HepG2 (cell line): ENCODE measurements around the gene TBC1D5. TPM values are rescaled to one million over a fixed set of nuclear protein-coding genes. Genes with fewer than 3 reads are reported as not detected.

Experiments used
- ATAC-seq: fragments of 200-7000 bp; cut with Tn5 transposase; 3 replicates; pipeline ENCODE4 v1.9.1; 2020; ENCODE audit warnings: mild to moderate bottlenecking, moderate library complexity
- BruUV-seq: library from RNA; stranded (reverse); fragments of 400-500 nt; replicated peaks from 2 replicates; lab custom pipeline; 2021; lab: Mats Ljungman, UMichigan
- CTCF ChIA-PET: fragments of 300-600 bp; formaldehyde crosslinking; extraction: SDS; loops from one replicate; lab custom pipeline; 2021; ENCODE audit warnings: low total read pairs, inconsistent platforms, low intra/inter-chr PET ratio; lab: Yijun Ruan, JAX
- POLR2A ChIA-PET: fragments of 350-600 bp; sonication (Branson Sonifier 250); formaldehyde crosslinking; loops from one replicate; lab custom pipeline; 2020; ENCODE audit warnings: antibody characterized with exemption, inconsistent platforms; lab: Yijun Ruan, JAX
- DNase-seq: peaks from one replicate; pipeline ENCODE4 v3.0.0-alpha.2; 2015; ENCODE audit warnings: low spot score
- FAIRE-seq: peaks from 3 replicates; lab custom pipeline; 2011; peaks lifted over from hg19 to GRCh38; lab: Jason Lieb, UNC
- H2AFZ ChIP-seq: one replicate; pipeline ENCODE4 v1.6.1; 2011; ENCODE audit warnings: low read length, inconsistent platforms
- H3K27ac ChIP-seq: fragments of 300-600 bp; 3 replicates; pipeline ENCODE4 v1.8.0; 2011; ENCODE audit warnings: mixed run types, mild to moderate bottlenecking, mixed read lengths, low read length, inconsistent platforms; ENCODE audit not compliant: insufficient read depth; ENCODE audit errors: extremely low read length
- H3K27me3 ChIP-seq, 2 experiments: fragments of 200-600 bp in 1 of 2; 2 replicates in 1 of 2; 3 replicates in 1 of 2; pipeline versions ENCODE4 v1.6.0 to v1.8.0; 2011; ENCODE audit warnings: low read length in 2 of 2, mild to moderate bottlenecking in 2 of 2, moderate library complexity in 2 of 2, inconsistent platforms in 1 of 2; ENCODE audit not compliant: insufficient read depth in 2 of 2, control insufficient read depth in 1 of 2
- H3K36me3 ChIP-seq, 2 experiments: fragments of 200-600 bp in 1 of 2; replicated peaks in 1 of 2; 2 replicates in 1 of 2; 3 replicates in 1 of 2; pipeline versions ENCODE4 v1.5.1 to v1.8.0; 2011; ENCODE audit warnings: low read length in 2 of 2, inconsistent platforms in 1 of 2; ENCODE audit not compliant: insufficient read depth in 2 of 2, control insufficient read depth in 1 of 2
- H3K4me1 ChIP-seq: 2 replicates; pipeline ENCODE4 v1.5.1; 2012; ENCODE audit warnings: low read length, inconsistent platforms; ENCODE audit not compliant: insufficient read depth
- H3K4me2 ChIP-seq: 2 replicates; pipeline ENCODE4 v1.6.0; 2011; ENCODE audit warnings: low read depth, low read length, inconsistent platforms
- H3K4me3 ChIP-seq, 3 experiments: fragments of 200-600 bp in 1 of 3; sonication (generic), shearing (Covaris generic) in 1 of 3; replicated peaks in 1 of 3; 2 replicates each; pipeline ENCODE4 v1.5.1; 2011 to 2016; ENCODE audit warnings: low read length in 3 of 3, inconsistent platforms in 2 of 3, low read depth in 2 of 3, mild to moderate bottlenecking in 2 of 3, control low read depth in 1 of 3, mixed read lengths in 1 of 3; ENCODE audit not compliant: insufficient read depth in 1 of 3
- H3K79me2 ChIP-seq: one replicate; pipeline ENCODE4 v1.6.1; 2011; ENCODE audit warnings: low read length, inconsistent platforms; ENCODE audit not compliant: insufficient read depth
- H3K9ac ChIP-seq: 2 replicates; pipeline ENCODE4 v1.6.0; 2011; ENCODE audit warnings: mild to moderate bottlenecking, low read depth, low read length, inconsistent platforms; ENCODE audit not compliant: insufficient read depth
- H3K9me3 ChIP-seq: 2 replicates; pipeline ENCODE4 v1.5.1; 2012; ENCODE audit warnings: mild to moderate bottlenecking, low read length
- H4K20me1 ChIP-seq: 2 replicates; pipeline ENCODE4 v1.6.0; 2011; ENCODE audit warnings: inconsistent platforms, mild to moderate bottlenecking, low read length, moderate library complexity; ENCODE audit not compliant: insufficient read depth
- GABPA ChIP-seq, 2 experiments: IDR thresholded peaks; 2 replicates each; pipeline ENCODE4 v1.6.1; 2011 to 2016; ENCODE audit warnings: low read depth in 2 of 2, low read length in 1 of 2, missing biosample characterization in 1 of 2, missing genetic modification characterization in 1 of 2
- HNRNPLL ChIP-seq: fragments of 200-400 bp; formaldehyde crosslinking; IDR thresholded peaks from 2 replicates; pipeline ENCODE4 v1.6.1; 2017; ENCODE audit warnings: mild to moderate bottlenecking, low read depth, low read length; ENCODE audit not compliant: poor library complexity, severe bottlenecking
- NR1H2 ChIP-seq: sonication (generic); formaldehyde crosslinking; IDR thresholded peaks from 2 replicates; pipeline ENCODE4 v1.8.1; 2022; ENCODE audit warnings: low read depth, missing genetic modification reagents, borderline replicate concordance
- RARG ChIP-seq: sonication (generic); formaldehyde crosslinking; IDR thresholded peaks from 2 replicates; pipeline ENCODE4 v1.4.0; 2020; ENCODE audit warnings: low read depth, mild to moderate bottlenecking, missing genetic modification reagents
- SMAD9 ChIP-seq: sonication (generic); formaldehyde crosslinking; IDR thresholded peaks from 2 replicates; pipeline ENCODE4 v1.5.1; 2020; ENCODE audit warnings: mild to moderate bottlenecking, missing genetic modification reagents
- THYN1 ChIP-seq: sonication (generic); formaldehyde crosslinking; IDR thresholded peaks from 2 replicates; pipeline ENCODE4 v1.8.1; 2023; ENCODE audit warnings: low read depth, mild to moderate bottlenecking, moderate library complexity, missing genetic modification reagents, borderline replicate concordance
- ZNF264 ChIP-seq: sonication (generic); formaldehyde crosslinking; IDR thresholded peaks from 2 replicates; pipeline ENCODE4 v1.4.0; 2020; ENCODE audit warnings: missing genetic modification reagents
- ZNF331 ChIP-seq: sonication (generic); formaldehyde crosslinking; IDR thresholded peaks from 2 replicates; pipeline ENCODE4 v1.4.0; 2020; ENCODE audit warnings: missing genetic modification reagents
- ZNF616 ChIP-seq: sonication (generic); formaldehyde crosslinking; IDR thresholded peaks from 2 replicates; pipeline ENCODE4 v1.5.0; 2020; ENCODE audit warnings: low read depth, mild to moderate bottlenecking, missing genetic modification reagents
- WGBS: methylation state at CpG from one replicate; pipeline ENCODE4 v1.1.6; 2017; ENCODE audit warnings: low lambda C conversion rate; 5-methylcytosine and 5-hydroxymethylcytosine counted together
- in situ Hi-C: cut with HindIII; loops from 2 replicates; pipeline ENCODE4 v1.10.0; 2017; ENCODE audit warnings: low pct_unique_long_range_greater_than_20kb; ENCODE audit not compliant: extremely low pct_ligation_motif_present
- intact Hi-C: fragments of 100-400 bp; cut with micrococcal nuclease; formaldehyde crosslinking; loops from one replicate; pipeline ENCODE4 v1.10.0; 2022; ENCODE audit not compliant: unreplicated experiment
- polyA plus RNA-seq, 8 experiments: library from polyadenylated mRNA; depleted of rRNA in 3 of 8; stranded (reverse) in 7 of 8; unstranded in 1 of 8; fragments of >200 nt; fragmentation: Illumina TruSeq in 4 of 8; extraction: Trizol in 4 of 8; gene quantifications; 2 replicates each; pipeline versions ENCODE4 v1.2.1 to v1.2.3, GENCODE V29; 2011 to 2016; ENCODE audit warnings: low read depth in 4 of 8, missing spikeins in 1 of 8, mixed read lengths in 1 of 8; ENCODE audit not compliant: insufficient read depth in 1 of 8
- total RNA-seq, 5 experiments: library from RNA; depleted of rRNA; stranded (reverse); fragments of >200 nt; fragmentation: Illumina TruSeq; extraction: Trizol; gene quantifications; 2 replicates each; pipeline ENCODE4 v1.2.3, GENCODE V29; 2016; ENCODE audit warnings: low read depth in 1 of 5
- TF ChIP-seq, protein P1 (sequence below): sonication (generic); formaldehyde crosslinking; IDR thresholded peaks from 2 replicates; pipeline ENCODE4 v1.4.0; 2020; ENCODE audit warnings: mild to moderate bottlenecking, missing genetic modification reagents
- TF ChIP-seq, protein P2 (sequence below): sonication (generic); formaldehyde crosslinking; IDR thresholded peaks from 2 replicates; pipeline ENCODE4 v1.4.0; 2020; ENCODE audit warnings: missing genetic modification reagents
- TF ChIP-seq, protein P3 (sequence below): fragments of 450-650 bp; IDR thresholded peaks from 2 replicates; pipeline ENCODE4 v1.6.1; 2016
- TF ChIP-seq, protein P4 (sequence below): sonication (generic); formaldehyde crosslinking; IDR thresholded peaks from 2 replicates; pipeline ENCODE4 v1.4.0; 2020; ENCODE audit warnings: missing genetic modification reagents

The TBC1D5 gene
- total and polyA plus RNA-seq, 2 of the 13 experiments (the other 11 are each of a cell fraction or from before 2014, with no cell fraction given), result 19.2 to 33.3 TPM

DNA sequence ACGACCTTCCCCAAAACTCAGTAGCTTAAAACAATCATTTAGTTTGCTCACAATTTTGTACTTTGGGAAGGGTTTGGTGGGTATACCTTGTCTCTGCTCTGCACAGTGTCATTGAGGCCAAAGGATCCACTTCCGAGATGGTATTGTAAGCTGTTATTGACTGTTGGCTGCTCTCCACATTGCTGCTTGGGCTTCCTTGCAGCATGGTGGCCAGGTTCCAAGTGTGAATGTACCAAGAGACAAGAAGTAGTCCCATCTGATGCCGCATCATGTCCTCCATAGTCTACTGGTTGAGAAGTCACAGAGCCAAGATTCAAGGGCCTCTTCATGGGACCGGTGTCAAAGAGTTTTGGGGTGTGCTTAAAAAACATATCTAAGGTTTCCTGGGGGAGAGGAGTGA lies 589.2 kb downstream of the TBC1D5 start:
- BruUV-seq, result no TSS peak
- Histone ChIP-seq H3K9me3 (no peaks in the 10 kb centered on the region; the same call in 1 of the 2 replicates), H3K4me3 (no peak overlapping the region), H3K79me2 (no peaks in the 10 kb centered on the region), H3K36me3 (no peaks in the 10 kb centered on the region; a peak in 1 of 5 replicates), H3K27me3 (no peaks in the 10 kb centered on the region), H3K4me1 (no peaks in the 10 kb centered on the region), H3K27ac (no peak overlapping the region), H3K9ac (no peak overlapping the region), H3K4me2 (no peak overlapping the region), H2AFZ (no peak overlapping the region), H4K20me1 (no peaks in the 10 kb centered on the region)
- WGBS, result 78% methylated on average over 4 of the region's 4 CpGs
- POLR2A ChIA-PET, result no interaction called here
- DNase-seq, result no peak
- in situ Hi-C loops (no loop called here), intact Hi-C loops (no loop called here)
- FAIRE-seq, result no peak
- CTCF ChIA-PET, result no interaction called here
- ATAC-seq, result no peak
- TF ChIP-seq, protein P1, sequence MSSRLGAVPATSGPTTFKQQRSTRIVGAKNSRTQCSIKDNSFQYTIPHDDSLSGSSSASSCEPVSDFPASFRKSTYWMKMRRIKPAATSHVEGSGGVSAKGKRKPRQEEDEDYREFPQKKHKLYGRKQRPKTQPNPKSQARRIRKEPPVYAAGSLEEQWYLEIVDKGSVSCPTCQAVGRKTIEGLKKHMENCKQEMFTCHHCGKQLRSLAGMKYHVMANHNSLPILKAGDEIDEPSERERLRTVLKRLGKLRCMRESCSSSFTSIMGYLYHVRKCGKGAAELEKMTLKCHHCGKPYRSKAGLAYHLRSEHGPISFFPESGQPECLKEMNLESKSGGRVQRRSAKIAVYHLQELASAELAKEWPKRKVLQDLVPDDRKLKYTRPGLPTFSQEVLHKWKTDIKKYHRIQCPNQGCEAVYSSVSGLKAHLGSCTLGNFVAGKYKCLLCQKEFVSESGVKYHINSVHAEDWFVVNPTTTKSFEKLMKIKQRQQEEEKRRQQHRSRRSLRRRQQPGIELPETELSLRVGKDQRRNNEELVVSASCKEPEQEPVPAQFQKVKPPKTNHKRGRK (CRISPR knock-in tag), result no peak
- TF ChIP-seq NR1H2 (CRISPR knock-in tag) (no peak), RARG (CRISPR knock-in tag) (no peak), ZNF264 (CRISPR knock-in tag) (no peak), GABPA (IDR thresholded peaks at IDR 0.05; ENCODE audit: low read depth, low read length) (no peak), GABPA (CRISPR knock-in tag; IDR thresholded peaks at IDR 0.05; ENCODE audit: low read depth) (no peak), HNRNPLL (no peak), ZNF616 (CRISPR knock-in tag) (no peak), ZNF331 (CRISPR knock-in tag) (no peak), SMAD9 (CRISPR knock-in tag) (no peak), THYN1 (CRISPR knock-in tag) (no peak)
- TF ChIP-seq, protein P2, sequence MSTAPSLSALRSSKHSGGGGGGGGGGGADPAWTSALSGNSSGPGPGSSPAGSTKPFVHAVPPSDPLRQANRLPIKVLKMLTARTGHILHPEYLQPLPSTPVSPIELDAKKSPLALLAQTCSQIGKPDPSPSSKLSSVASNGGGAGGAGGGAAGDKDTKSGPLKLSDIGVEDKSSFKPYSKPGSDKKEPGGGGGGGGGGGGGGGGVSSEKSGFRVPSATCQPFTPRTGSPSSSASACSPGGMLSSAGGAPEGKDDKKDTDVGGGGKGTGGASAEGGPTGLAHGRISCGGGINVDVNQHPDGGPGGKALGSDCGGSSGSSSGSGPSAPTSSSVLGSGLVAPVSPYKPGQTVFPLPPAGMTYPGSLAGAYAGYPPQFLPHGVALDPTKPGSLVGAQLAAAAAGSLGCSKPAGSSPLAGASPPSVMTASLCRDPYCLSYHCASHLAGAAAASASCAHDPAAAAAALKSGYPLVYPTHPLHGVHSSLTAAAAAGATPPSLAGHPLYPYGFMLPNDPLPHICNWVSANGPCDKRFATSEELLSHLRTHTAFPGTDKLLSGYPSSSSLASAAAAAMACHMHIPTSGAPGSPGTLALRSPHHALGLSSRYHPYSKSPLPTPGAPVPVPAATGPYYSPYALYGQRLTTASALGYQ (CRISPR knock-in tag), result no peak
- TF ChIP-seq, protein P3, sequence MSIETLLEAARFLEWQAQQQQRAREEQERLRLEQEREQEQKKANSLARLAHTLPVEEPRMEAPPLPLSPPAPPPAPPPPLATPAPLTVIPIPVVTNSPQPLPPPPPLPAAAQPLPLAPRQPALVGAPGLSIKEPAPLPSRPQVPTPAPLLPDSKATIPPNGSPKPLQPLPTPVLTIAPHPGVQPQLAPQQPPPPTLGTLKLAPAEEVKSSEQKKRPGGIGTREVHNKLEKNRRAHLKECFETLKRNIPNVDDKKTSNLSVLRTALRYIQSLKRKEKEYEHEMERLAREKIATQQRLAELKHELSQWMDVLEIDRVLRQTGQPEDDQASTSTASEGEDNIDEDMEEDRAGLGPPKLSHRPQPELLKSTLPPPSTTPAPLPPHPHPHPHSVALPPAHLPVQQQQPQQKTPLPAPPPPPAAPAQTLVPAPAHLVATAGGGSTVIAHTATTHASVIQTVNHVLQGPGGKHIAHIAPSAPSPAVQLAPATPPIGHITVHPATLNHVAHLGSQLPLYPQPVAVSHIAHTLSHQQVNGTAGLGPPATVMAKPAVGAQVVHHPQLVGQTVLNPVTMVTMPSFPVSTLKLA, result no peak
- TF ChIP-seq, protein P4, sequence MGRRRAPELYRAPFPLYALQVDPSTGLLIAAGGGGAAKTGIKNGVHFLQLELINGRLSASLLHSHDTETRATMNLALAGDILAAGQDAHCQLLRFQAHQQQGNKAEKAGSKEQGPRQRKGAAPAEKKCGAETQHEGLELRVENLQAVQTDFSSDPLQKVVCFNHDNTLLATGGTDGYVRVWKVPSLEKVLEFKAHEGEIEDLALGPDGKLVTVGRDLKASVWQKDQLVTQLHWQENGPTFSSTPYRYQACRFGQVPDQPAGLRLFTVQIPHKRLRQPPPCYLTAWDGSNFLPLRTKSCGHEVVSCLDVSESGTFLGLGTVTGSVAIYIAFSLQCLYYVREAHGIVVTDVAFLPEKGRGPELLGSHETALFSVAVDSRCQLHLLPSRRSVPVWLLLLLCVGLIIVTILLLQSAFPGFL (CRISPR knock-in tag), result no peak
